Calu3 (cell line): ENCODE measurements around the gene RPL6. TPM values are rescaled to one million over a fixed set of nuclear protein-coding genes. Genes with fewer than 3 reads are reported as not detected.

Experiments used
- BruUV-seq: library from RNA; stranded (reverse); fragments of 400-500 nt; replicated peaks from 2 replicates; lab custom pipeline; 2021; lab: Mats Ljungman, UMichigan
- CTCF ChIA-PET: fragments of 300-600 bp; sonication (Branson Sonifier 250); formaldehyde crosslinking; loops from one replicate; lab custom pipeline; 2022; ENCODE audit warnings: antibody characterized with exemption; lab: Charles Lee
- DNase-seq: peaks from one replicate; pipeline ENCODE4 v3.0.0; 2022
- H3K27ac Mint-ChIP-seq: one replicate; pipeline ENCODE4 v1.8.0; 2022; ENCODE audit warnings: mixed read lengths; ENCODE audit not compliant: unreplicated experiment
- H3K27me3 Mint-ChIP-seq: one replicate; pipeline ENCODE4 v1.8.0; 2022; ENCODE audit warnings: mixed read lengths; ENCODE audit not compliant: unreplicated experiment
- H3K36me3 Mint-ChIP-seq: one replicate; pipeline ENCODE4 v1.8.0; 2022; ENCODE audit warnings: mild to moderate bottlenecking, moderate library complexity, mixed read lengths; ENCODE audit not compliant: insufficient read depth, unreplicated experiment
- H3K4me1 Mint-ChIP-seq: one replicate; pipeline ENCODE4 v1.8.0; 2022; ENCODE audit warnings: mild to moderate bottlenecking, low read depth, mixed read lengths; ENCODE audit not compliant: unreplicated experiment
- H3K4me3 Mint-ChIP-seq: one replicate; pipeline ENCODE4 v1.8.0; 2022; ENCODE audit warnings: mild to moderate bottlenecking, low read depth, moderate library complexity, mixed read lengths; ENCODE audit not compliant: unreplicated experiment
- H3K9me3 Mint-ChIP-seq: one replicate; pipeline ENCODE4 v1.8.0; 2022; ENCODE audit warnings: low read depth, mixed read lengths; ENCODE audit not compliant: unreplicated experiment
- intact Hi-C: fragments of 100-400 bp; cut with micrococcal nuclease; formaldehyde crosslinking; loops from one replicate; pipeline ENCODE4 v1.10.0; 2022; ENCODE audit not compliant: unreplicated experiment
- total RNA-seq: library from RNA; stranded (reverse); gene quantifications from 2 replicates; pipeline ENCODE4 v1.2.3, GENCODE V29; 2022
- TF ChIP-seq, protein P1 (sequence below): fragments of 200-600 bp; IDR thresholded peaks from one replicate; pipeline ENCODE4 v1.8.0; 2022; ENCODE audit warnings: antibody characterized with exemption; ENCODE audit not compliant: unreplicated experiment

RPL6 gene
- total RNA-seq, 1 experiment from 2014 or later: 1,267 TPM

DNA sequence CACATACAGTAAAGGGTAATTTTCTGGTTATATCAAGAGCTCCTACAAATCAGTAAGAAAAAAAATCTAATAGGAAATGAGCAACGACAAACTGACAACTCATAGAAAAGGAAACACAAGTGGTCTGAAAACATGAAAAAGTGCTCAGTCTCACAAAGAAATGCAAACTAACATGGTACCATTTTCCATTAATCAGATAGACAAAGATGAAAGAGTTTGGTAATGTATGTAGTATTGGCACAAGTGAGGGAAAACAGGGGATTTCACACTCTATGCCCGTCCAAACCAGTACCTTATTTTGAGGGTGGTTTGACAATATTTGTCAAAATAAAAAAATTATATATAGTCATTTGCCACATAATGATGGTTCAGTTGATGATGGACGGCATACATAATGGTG is 22.6 kb upstream of the RPL6 start:
- no TSS peak for BruUV-seq
- CTCF ChIA-PET: no interaction called here
- no peak for DNase-seq
- Mint-ChIP-seq H3K36me3 (peaks cover 8% of the 10 kb centered on the region), H3K27me3 (no peaks in the 10 kb centered on the region), H3K4me3 (no peak overlapping the region), H3K4me1 (no peaks in the 10 kb centered on the region), H3K9me3 (no peaks in the 10 kb centered on the region), H3K27ac (no peak overlapping the region)
- intact Hi-C loops: no loop called here
- TF ChIP-seq, protein P1, sequence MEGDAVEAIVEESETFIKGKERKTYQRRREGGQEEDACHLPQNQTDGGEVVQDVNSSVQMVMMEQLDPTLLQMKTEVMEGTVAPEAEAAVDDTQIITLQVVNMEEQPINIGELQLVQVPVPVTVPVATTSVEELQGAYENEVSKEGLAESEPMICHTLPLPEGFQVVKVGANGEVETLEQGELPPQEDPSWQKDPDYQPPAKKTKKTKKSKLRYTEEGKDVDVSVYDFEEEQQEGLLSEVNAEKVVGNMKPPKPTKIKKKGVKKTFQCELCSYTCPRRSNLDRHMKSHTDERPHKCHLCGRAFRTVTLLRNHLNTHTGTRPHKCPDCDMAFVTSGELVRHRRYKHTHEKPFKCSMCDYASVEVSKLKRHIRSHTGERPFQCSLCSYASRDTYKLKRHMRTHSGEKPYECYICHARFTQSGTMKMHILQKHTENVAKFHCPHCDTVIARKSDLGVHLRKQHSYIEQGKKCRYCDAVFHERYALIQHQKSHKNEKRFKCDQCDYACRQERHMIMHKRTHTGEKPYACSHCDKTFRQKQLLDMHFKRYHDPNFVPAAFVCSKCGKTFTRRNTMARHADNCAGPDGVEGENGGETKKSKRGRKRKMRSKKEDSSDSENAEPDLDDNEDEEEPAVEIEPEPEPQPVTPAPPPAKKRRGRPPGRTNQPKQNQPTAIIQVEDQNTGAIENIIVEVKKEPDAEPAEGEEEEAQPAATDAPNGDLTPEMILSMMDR: no peak

DNA sequence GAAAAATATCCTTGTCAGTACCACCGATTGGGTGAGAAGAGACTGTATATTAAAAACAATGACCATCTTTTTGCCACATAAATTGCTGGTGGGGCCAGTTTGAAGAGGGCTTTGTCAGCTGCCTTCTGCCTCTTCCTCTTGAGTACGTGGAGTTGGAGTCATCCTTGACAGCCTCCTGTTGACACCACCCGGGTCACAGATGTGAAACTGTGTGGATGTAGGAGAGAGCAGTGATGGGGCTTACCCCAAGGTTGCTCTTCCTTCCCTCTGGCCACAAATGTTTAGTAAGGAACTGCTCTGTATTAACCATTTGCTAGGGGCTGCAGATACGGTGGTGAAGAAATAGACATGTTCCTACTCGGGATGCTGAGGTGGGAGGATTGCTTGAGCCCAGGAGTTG is 21.5 kb upstream of the RPL6 start:
- BruUV-seq: no TSS peak
- no peak overlapping the region for H3K27ac Mint-ChIP-seq
- peaks cover 16% of the 10 kb centered on the region for H3K36me3 Mint-ChIP-seq
- intact Hi-C loops: no loop called here
- CTCF ChIA-PET: no interaction called here
- H3K27me3 Mint-ChIP-seq: no peaks in the 10 kb centered on the region
- H3K4me1 Mint-ChIP-seq: no peaks in the 10 kb centered on the region
- H3K9me3 Mint-ChIP-seq: no peaks in the 10 kb centered on the region
- DNase-seq: no peak
- H3K4me3 Mint-ChIP-seq: no peak overlapping the region
- TF ChIP-seq, protein P1: no peak

DNA sequence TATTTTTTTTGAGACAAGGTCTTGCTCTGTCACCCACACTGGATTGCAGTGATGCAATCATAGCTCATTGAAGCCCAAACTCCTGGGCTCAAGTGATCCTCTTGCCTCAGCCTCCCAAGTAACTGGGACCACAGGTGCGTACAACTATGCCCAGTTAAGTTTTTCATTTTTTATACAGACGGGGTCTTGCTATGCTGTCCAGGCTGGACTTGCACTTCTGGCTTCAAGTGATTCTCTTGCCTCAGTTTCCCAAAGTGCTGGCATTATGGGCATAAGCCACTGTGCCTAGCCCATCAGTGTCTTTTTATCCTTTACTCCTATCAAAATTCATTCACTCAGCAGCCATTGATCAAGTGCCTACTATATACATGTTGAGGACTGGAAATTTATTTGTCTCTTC is 18.4 kb upstream of the RPL6 start:
- TF ChIP-seq, protein P1: no peak
- Mint-ChIP-seq H3K36me3 (peaks cover 20% of the 10 kb centered on the region), H3K27ac (no peak overlapping the region), H3K4me3 (no peak overlapping the region), H3K9me3 (no peaks in the 10 kb centered on the region), H3K4me1 (peaks cover 3% of the 10 kb centered on the region), H3K27me3 (no peaks in the 10 kb centered on the region)
- intact Hi-C loops: no loop called here
- no peak for DNase-seq
- CTCF ChIA-PET: no interaction called here
- no TSS peak for BruUV-seq

DNA sequence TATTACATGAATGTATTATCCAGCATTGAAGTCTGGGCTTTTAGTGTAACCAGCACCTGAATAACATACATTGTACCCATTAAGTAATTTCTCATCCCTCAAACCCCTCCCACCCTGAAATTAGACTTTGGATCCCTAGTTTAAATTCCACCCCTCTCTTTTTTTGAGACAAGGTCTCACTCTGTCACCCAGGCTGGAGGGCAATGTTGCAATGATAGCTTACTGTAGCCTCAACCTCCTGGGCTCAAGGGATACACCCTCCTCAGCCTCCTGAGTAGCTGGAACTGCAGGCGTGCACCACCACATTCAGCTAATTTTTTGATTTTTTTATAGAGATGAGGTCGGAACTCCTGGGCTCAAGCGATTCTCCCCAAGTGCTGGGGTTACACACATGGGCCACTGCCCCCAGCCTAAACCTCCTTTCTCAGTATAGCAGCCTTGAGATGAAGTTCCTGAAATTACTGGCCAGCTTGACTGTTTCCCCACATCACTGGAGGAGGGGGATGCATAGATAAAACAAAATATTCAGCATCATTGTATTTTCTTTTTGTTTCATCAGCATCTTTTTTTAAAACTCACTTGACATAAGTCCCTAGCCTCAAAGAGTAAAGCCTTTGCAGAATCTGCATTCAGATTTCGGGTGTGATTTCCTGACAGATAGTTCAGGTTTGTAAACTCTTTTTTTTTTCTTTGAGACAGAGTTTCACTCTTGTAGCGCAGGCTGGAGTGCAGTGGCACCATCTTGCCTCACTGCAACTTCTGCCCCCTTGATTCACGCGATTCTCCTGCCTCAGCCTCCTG is 16.4 kb upstream of the RPL6 start:
- CTCF ChIA-PET: no interaction called here
- DNase-seq: no peak
- no TSS peak for BruUV-seq
- no peaks in the 10 kb centered on the region for H3K9me3 Mint-ChIP-seq
- peaks cover 21% of the 10 kb centered on the region for H3K4me1 Mint-ChIP-seq
- no peaks in the 10 kb centered on the region for H3K27me3 Mint-ChIP-seq
- H3K36me3 Mint-ChIP-seq: peaks cover 14% of the 10 kb centered on the region
- no peak overlapping the region for H3K27ac Mint-ChIP-seq
- intact Hi-C loops: no loop called here
- TF ChIP-seq, protein P1: no peak
- H3K4me3 Mint-ChIP-seq: no peak overlapping the region
